ENCODE data around the gene GLOD4. TPM values are rescaled to one million over a fixed set of nuclear protein-coding genes. Genes with fewer than 3 reads are reported as not detected.

GLOD4 gene
- polyA plus RNA-seq, 3 donors, result 41.8 to 50.7 (median 50.6) TPM

- Histone ChIP-seq H3K4me2 (replicated peaks; ENCODE audit: extremely low read depth, low read length, poor library complexity, severe bottlenecking) (no peak overlapping the region), H2AFZ (ENCODE audit: insufficient read depth, low read depth, low read length, poor library complexity, severe bottlenecking) (no peak overlapping the region), H3K36me3 (replicated peaks in 1 of 2; ENCODE audit: control insufficient read depth in 1 of 2, insufficient read depth in 2 of 2, low read length in 2 of 2) (no peaks in the 10 kb centered on the region), H3K27ac (ENCODE audit: low read depth in 1 of 2, low read length in 2 of 2) (no peak overlapping the region), H3K4me1 (ENCODE audit: control insufficient read depth in 1 of 2, insufficient read depth in 2 of 2, low read length in 2 of 2) (no peaks in the 10 kb centered on the region), H3K27me3 (ENCODE audit: control insufficient read depth in 2 of 2, insufficient read depth in 2 of 2, low read length in 2 of 2) (no peaks in the 10 kb centered on the region), H4K20me1 (ENCODE audit: insufficient read depth, low read length) (no peaks in the 10 kb centered on the region), H3K79me2 (ENCODE audit: insufficient read depth, low read length) (no peaks in the 10 kb centered on the region), H3K9me3 (replicated peaks in 1 of 2; ENCODE audit: control insufficient read depth in 1 of 2, insufficient read depth in 1 of 2, low read length in 2 of 2) (peaks cover 0 to 2% of the 10 kb centered on the region in 2 donors), H3K4me3 (replicated peaks in 1 of 3; ENCODE audit: low read depth in 2 of 3, low read length in 3 of 3) (no peak overlapping the region), H3K9ac (ENCODE audit: insufficient read depth, low read length, poor library complexity, severe bottlenecking) (no peak overlapping the region)
- H3K27me3 Mint-ChIP-seq (ENCODE audit: low read depth in 3 of 3), result peaks cover 2 to 3% (median 3%) of the 10 kb centered on the region in 3 donors
- peaks cover 0 to 6% (median under 1%) of the 10 kb centered on the region in 7 donors for H3K9me3 Mint-ChIP-seq
- no peaks in the 10 kb centered on the region for H3K4me1 Mint-ChIP-seq
- WGBS (ENCODE audit: insufficient coverage), result 92% methylated on average over 10 of the region's 17 CpGs
- no peaks in the 10 kb centered on the region for H3K36me3 Mint-ChIP-seq
- H3K4me3 Mint-ChIP-seq, result no peak overlapping the region
- no peak overlapping the region for H3K27ac Mint-ChIP-seq
- TF ChIP-seq CTCF (IDR thresholded peaks at IDR 0.05), result no peak
- intact Hi-C loops (cut with micrococcal nuclease), result no loop called here
- DNase-seq, result no peak
These were observed 43.1 kb upstream of the GLOD4 start for GRCh38 chr17:825216-825615.

- Mint-ChIP-seq H3K4me1 (no peaks in the 10 kb centered on the region), H3K9me3 (peaks cover 0 to under 1% (median 0%) of the 10 kb centered on the region in 7 donors), H3K36me3 (no peaks in the 10 kb centered on the region), H3K4me3 (no peak overlapping the region), H3K27ac (no peak overlapping the region), H3K27me3 (ENCODE audit: low read depth in 3 of 3) (peaks cover 2 to 3% (median 3%) of the 10 kb centered on the region in 3 donors)
- Histone ChIP-seq H3K27ac (ENCODE audit: low read depth in 1 of 2, low read length in 2 of 2) (no peak overlapping the region), H3K4me1 (ENCODE audit: control insufficient read depth in 1 of 2, insufficient read depth in 2 of 2, low read length in 2 of 2) (no peaks in the 10 kb centered on the region), H3K9me3 (replicated peaks in 1 of 2; ENCODE audit: control insufficient read depth in 1 of 2, insufficient read depth in 1 of 2, low read length in 2 of 2) (no peaks in the 10 kb centered on the region), H3K4me2 (replicated peaks; ENCODE audit: extremely low read depth, low read length, poor library complexity, severe bottlenecking) (no peak overlapping the region), H3K36me3 (replicated peaks in 1 of 2; ENCODE audit: control insufficient read depth in 1 of 2, insufficient read depth in 2 of 2, low read length in 2 of 2) (no peaks in the 10 kb centered on the region), H2AFZ (ENCODE audit: insufficient read depth, low read depth, low read length, poor library complexity, severe bottlenecking) (no peak overlapping the region), H3K9ac (ENCODE audit: insufficient read depth, low read length, poor library complexity, severe bottlenecking) (no peak overlapping the region), H3K27me3 (ENCODE audit: control insufficient read depth in 2 of 2, insufficient read depth in 2 of 2, low read length in 2 of 2) (no peaks in the 10 kb centered on the region), H4K20me1 (ENCODE audit: insufficient read depth, low read length) (no peaks in the 10 kb centered on the region), H3K79me2 (ENCODE audit: insufficient read depth, low read length) (no peaks in the 10 kb centered on the region), H3K4me3 (replicated peaks in 1 of 3; ENCODE audit: low read depth in 2 of 3, low read length in 3 of 3) (no peak overlapping the region)
- DNase-seq, result no peak
- 96% methylated on average over 13 of the region's 16 CpGs for whole genome bisulfite sequencing (ENCODE audit: insufficient coverage)
- intact Hi-C loops (cut with micrococcal nuclease), result no loop called here
- TF ChIP-seq CTCF (IDR thresholded peaks at IDR 0.05), result no peak
These were observed 42.3 kb upstream of the GLOD4 start for GRCh38 chr17:824378-824777.
